SH-SY5Y (cell line): Measurements from ENCODE around the gene ZBBX.

Experiments used
- GATA2 ChIP-seq: IDR thresholded peaks from 2 replicates; pipeline ENCODE4 v1.6.1; 2011; ENCODE audit warnings: mild to moderate bottlenecking, low read depth, low read length
- GATA3 ChIP-seq: IDR thresholded peaks from 2 replicates; pipeline ENCODE4 v1.6.1; 2011; ENCODE audit warnings: low read depth, mild to moderate bottlenecking, low read length, moderate library complexity

DNA sequence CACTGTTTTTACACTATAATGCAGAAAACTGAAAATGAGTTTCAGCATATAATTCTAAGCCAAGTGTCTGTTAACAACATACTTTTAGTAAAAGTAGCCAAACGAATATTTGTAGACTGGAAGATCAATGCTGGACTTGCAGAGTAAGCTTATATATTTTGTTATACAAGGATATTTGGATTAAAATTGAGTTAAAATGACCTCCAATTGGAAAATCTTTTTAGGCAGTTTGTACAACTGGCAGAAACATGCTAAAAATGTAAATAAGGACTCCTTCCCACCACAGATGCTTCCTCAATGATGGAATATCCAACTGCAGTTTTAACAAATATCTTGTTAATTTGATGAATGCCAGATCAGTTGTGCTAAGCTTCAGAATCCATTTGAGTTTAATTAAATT is 25.3 kb downstream of the ZBBX start:
- no peak for TF ChIP-seq GATA2
- TF ChIP-seq GATA3 = no peak
